ENCODE results near the gene FAM13C.

- TF ChIP-seq POLR2A (IDR thresholded peaks at IDR 0.05), result no peak
- no peak for TF ChIP-seq CTCF (IDR thresholded peaks at IDR 0.05)
Measured at GRCh38 chr10:59383436-59383835, 21.1 kb upstream of the FAM13C start.
